ENCODE measurements around the gene PPP5C.
"Not testable (repeated sequence)": the region's sequence is repeated elsewhere in the genome, so short reads cannot be mapped to it uniquely, and the experiment has no call there.

Gene PPP5C

GRCh38 chr19:46372901-46373490 is 26.1 kb downstream of the PPP5C start:
- no peak overlapping the region for H3K9ac ChIP-seq (ENCODE audit: low read length)
- peak overlapping the region; percentile 48 for H3K27ac ChIP-seq (ENCODE audit: low read depth, low read length)
- no peak overlapping the region for H3K4me3 ChIP-seq (ENCODE audit: low read length)
- no peaks in the 10 kb centered on the region for H3K27me3 ChIP-seq (ENCODE audit: control insufficient read depth, insufficient read depth, low read length)
- H3K36me3 ChIP-seq (ENCODE audit: control insufficient read depth, insufficient read depth, low read length): peaks cover 18% of the 10 kb centered on the region
- peaks cover 12% of the 10 kb centered on the region for H3K4me1 ChIP-seq (ENCODE audit: control insufficient read depth, insufficient read depth, low read length)

GRCh38 chr19:46373491-46374359 is 26.8 kb downstream of the PPP5C start:
- Histone ChIP-seq H3K36me3 (ENCODE audit: control insufficient read depth, insufficient read depth, low read length) (peaks cover 16% of the 10 kb centered on the region), H3K9ac (ENCODE audit: low read length) (no peak overlapping the region), H3K27me3 (ENCODE audit: control insufficient read depth, insufficient read depth, low read length) (no peaks in the 10 kb centered on the region), H3K4me1 (ENCODE audit: control insufficient read depth, insufficient read depth, low read length) (peaks cover 12% of the 10 kb centered on the region), H3K4me3 (ENCODE audit: low read length) (no peak overlapping the region), H3K27ac (ENCODE audit: low read depth, low read length) (peak overlapping the region; percentile 12)

GRCh38 chr19:46374536-46375475 is 27.9 kb downstream of the PPP5C start:
- H3K27ac ChIP-seq (ENCODE audit: low read depth, low read length): no peak overlapping the region

GRCh38 chr19:46375476-46376067 is 28.7 kb downstream of the PPP5C start:
- H3K4me1 ChIP-seq (ENCODE audit: control insufficient read depth, insufficient read depth, low read length): peaks cover 12% of the 10 kb centered on the region
- not testable (repeated sequence) for H3K27me3 ChIP-seq (ENCODE audit: control insufficient read depth, insufficient read depth, low read length); H3K9ac ChIP-seq (ENCODE audit: low read length); H3K4me3 ChIP-seq (ENCODE audit: low read length); H3K27ac ChIP-seq (ENCODE audit: low read depth, low read length)
- peaks cover 16% of the 10 kb centered on the region for H3K36me3 ChIP-seq (ENCODE audit: control insufficient read depth, insufficient read depth, low read length)

More at GRCh38 chr19:46374536-46375475, 27.9 kb downstream of the PPP5C start:
- Histone ChIP-seq H3K36me3 (ENCODE audit: control insufficient read depth, insufficient read depth, low read length) (peaks cover 16% of the 10 kb centered on the region), H3K4me1 (ENCODE audit: control insufficient read depth, insufficient read depth, low read length) (peaks cover 12% of the 10 kb centered on the region), H3K4me3 (ENCODE audit: low read length) (no peak overlapping the region), H3K9ac (ENCODE audit: low read length) (no peak overlapping the region), H3K27me3 (ENCODE audit: control insufficient read depth, insufficient read depth, low read length) (no peaks in the 10 kb centered on the region)

- no peak overlapping the region for H3K4me3 ChIP-seq (ENCODE audit: low read length)
- no peak overlapping the region for H3K9ac ChIP-seq (ENCODE audit: low read length)
- peaks cover 12% of the 10 kb centered on the region for H3K4me1 ChIP-seq (ENCODE audit: control insufficient read depth, insufficient read depth, low read length)
- H3K27me3 ChIP-seq (ENCODE audit: control insufficient read depth, insufficient read depth, low read length): no peaks in the 10 kb centered on the region
- no peak overlapping the region for H3K27ac ChIP-seq (ENCODE audit: low read depth, low read length)
- H3K36me3 ChIP-seq (ENCODE audit: control insufficient read depth, insufficient read depth, low read length): peaks cover 16% of the 10 kb centered on the region
These were observed 29.6 kb downstream of the PPP5C start for GRCh38 chr19:46376241-46377153.

GRCh38 chr19:46378268-46378667 is 31.4 kb downstream of the PPP5C start:
- Histone ChIP-seq H3K4me3 (ENCODE audit: low read length) (no peak overlapping the region), H3K27ac (ENCODE audit: low read depth, low read length) (peak overlapping the region; percentile 24), H3K27me3 (ENCODE audit: control insufficient read depth, insufficient read depth, low read length) (no peaks in the 10 kb centered on the region), H3K36me3 (ENCODE audit: control insufficient read depth, insufficient read depth, low read length) (peaks cover 16% of the 10 kb centered on the region), H3K9ac (ENCODE audit: low read length) (no peak overlapping the region), H3K4me1 (ENCODE audit: control insufficient read depth, insufficient read depth, low read length) (peaks cover 5% of the 10 kb centered on the region)

- H3K27ac ChIP-seq (ENCODE audit: low read depth, low read length): no peak overlapping the region
- peaks cover 29% of the 10 kb centered on the region for H3K36me3 ChIP-seq (ENCODE audit: control insufficient read depth, insufficient read depth, low read length)
- peaks cover 5% of the 10 kb centered on the region for H3K4me1 ChIP-seq (ENCODE audit: control insufficient read depth, insufficient read depth, low read length)
- no peak overlapping the region for H3K9ac ChIP-seq (ENCODE audit: low read length)
- H3K27me3 ChIP-seq (ENCODE audit: control insufficient read depth, insufficient read depth, low read length): no peaks in the 10 kb centered on the region
- H3K4me3 ChIP-seq (ENCODE audit: low read length): no peak overlapping the region
These were observed 33.8 kb downstream of the PPP5C start for GRCh38 chr19:46380690-46381089.

- peaks cover 23% of the 10 kb centered on the region for H3K36me3 ChIP-seq (ENCODE audit: control insufficient read depth, insufficient read depth, low read length)
These were observed 34.5 kb downstream of the PPP5C start for GRCh38 chr19:46381346-46381745.

GRCh38 chr19:46381756-46382345 is 35.0 kb downstream of the PPP5C start:
- peaks cover 20% of the 10 kb centered on the region for H3K36me3 ChIP-seq (ENCODE audit: control insufficient read depth, insufficient read depth, low read length)

More at GRCh38 chr19:46381346-46381745, 34.5 kb downstream of the PPP5C start:
- Histone ChIP-seq H3K4me3 (ENCODE audit: low read length) (no peak overlapping the region), H3K4me1 (ENCODE audit: control insufficient read depth, insufficient read depth, low read length) (peaks cover 5% of the 10 kb centered on the region), H3K9ac (ENCODE audit: low read length) (no peak overlapping the region), H3K27ac (ENCODE audit: low read depth, low read length) (no peak overlapping the region), H3K27me3 (ENCODE audit: control insufficient read depth, insufficient read depth, low read length) (no peaks in the 10 kb centered on the region)

GRCh38 chr19:46383171-46383815 is 36.4 kb downstream of the PPP5C start:
- Histone ChIP-seq H3K4me1 (ENCODE audit: control insufficient read depth, insufficient read depth, low read length) (no peaks in the 10 kb centered on the region), H3K4me3 (ENCODE audit: low read length) (no peak overlapping the region), H3K36me3 (ENCODE audit: control insufficient read depth, insufficient read depth, low read length) (peaks cover 27% of the 10 kb centered on the region), H3K27me3 (ENCODE audit: control insufficient read depth, insufficient read depth, low read length) (no peaks in the 10 kb centered on the region), H3K9ac (ENCODE audit: low read length) (no peak overlapping the region), H3K27ac (ENCODE audit: low read depth, low read length) (no peak overlapping the region)

More at GRCh38 chr19:46381756-46382345, 35.0 kb downstream of the PPP5C start:
- Histone ChIP-seq H3K4me3 (ENCODE audit: low read length) (no peak overlapping the region), H3K27me3 (ENCODE audit: control insufficient read depth, insufficient read depth, low read length) (no peaks in the 10 kb centered on the region), H3K4me1 (ENCODE audit: control insufficient read depth, insufficient read depth, low read length) (peaks cover 5% of the 10 kb centered on the region), H3K9ac (ENCODE audit: low read length) (no peak overlapping the region), H3K27ac (ENCODE audit: low read depth, low read length) (no peak overlapping the region)
